Stimulated activated CD8-positive, alpha-beta memory T cell treated with anti-CD3 and anti-CD28 coated beads, Interleukin-4, amount 100 ng/mL, for 48 hours (primary cell): ENCODE results near the gene OLFML1.

Experiments
- DNase-seq: peaks from one replicate; pipeline ENCODE4 v3.0.0-alpha.2; 2020

Gene OLFML1

GRCh38 chr11:7533199-7534041 is 48.1 kb downstream of the OLFML1 start:
- no peak for DNase-seq

- DNase-seq = no peak
Measured at GRCh38 chr11:7534042-7534378, 48.7 kb downstream of the OLFML1 start.

- no peak for DNase-seq
Measured at GRCh38 chr11:7536100-7536499, 50.8 kb downstream of the OLFML1 start.

- no peak for DNase-seq
Measured at GRCh38 chr11:7537265-7537664, 52.0 kb downstream of the OLFML1 start.

GRCh38 chr11:7538031-7538430 is 52.7 kb downstream of the OLFML1 start:
- peak; percentile 36 for DNase-seq

GRCh38 chr11:7538466-7539454 is 53.5 kb downstream of the OLFML1 start:
- no peak for DNase-seq

- no peak for DNase-seq
Measured at GRCh38 chr11:7540830-7541555, 55.7 kb downstream of the OLFML1 start.

- DNase-seq = no peak
Measured at GRCh38 chr11:7543302-7543701, 58.0 kb downstream of the OLFML1 start.

- DNase-seq = no peak
Measured at GRCh38 chr11:7544021-7544420, 58.7 kb downstream of the OLFML1 start.

- no peak for DNase-seq
Measured at GRCh38 chr11:7545611-7546010, 60.3 kb downstream of the OLFML1 start.

GRCh38 chr11:7546324-7546791 is 61.1 kb downstream of the OLFML1 start:
- DNase-seq = no peak

- DNase-seq = no peak
Measured at GRCh38 chr11:7547687-7548086, 62.4 kb downstream of the OLFML1 start.

GRCh38 chr11:7548659-7549274 is 63.5 kb downstream of the OLFML1 start:
- DNase-seq = peak; percentile 43

- no peak for DNase-seq
Measured at GRCh38 chr11:7549681-7550080, 64.4 kb downstream of the OLFML1 start.

GRCh38 chr11:7551571-7551970 is 66.3 kb downstream of the OLFML1 start:
- DNase-seq = no peak

- no peak for DNase-seq
Measured at GRCh38 chr11:7552666-7553065, 67.4 kb downstream of the OLFML1 start.

- no peak for DNase-seq
Measured at GRCh38 chr11:7555052-7555699, 69.9 kb downstream of the OLFML1 start.

GRCh38 chr11:7558046-7558445 is 72.7 kb downstream of the OLFML1 start:
- no peak for DNase-seq

GRCh38 chr11:7559398-7560283 is 74.3 kb downstream of the OLFML1 start:
- DNase-seq = no peak
